Fibroblast of the aortic adventitia (primary cell): ENCODE results near the gene NARS2. TPM values are rescaled to one million over a fixed set of nuclear protein-coding genes. Genes with fewer than 3 reads are reported as not detected.
"Not testable (repeated sequence)": the region's sequence is repeated elsewhere in the genome, so short reads cannot be mapped to it uniquely, and the experiment has no call there.

Experiments
- DNase-seq: peaks from one replicate; pipeline ENCODE4 v3.0.0-alpha.2; 2010; ENCODE audit warnings: low read depth
- H3K4me3 ChIP-seq: 2 replicates; pipeline ENCODE4 v1.5.1; 2011; ENCODE audit warnings: low read depth, mild to moderate bottlenecking, control low read depth, low read length, moderate library complexity
- CTCF ChIP-seq: IDR thresholded peaks from 2 replicates; pipeline ENCODE4 v1.5.1; 2011; ENCODE audit warnings: mild to moderate bottlenecking, low read length, control low read depth, inconsistent platforms; ENCODE audit not compliant: insufficient read depth
- total RNA-seq: library from RNA; depleted of rRNA; stranded (reverse); fragments of >200 nt; gene quantifications from 2 replicates; pipeline ENCODE4 v1.2.3, GENCODE V29; 2012; ENCODE audit warnings: low replicate concordance

The NARS2 gene
- total RNA-seq, 1 donor = 15.1 TPM

DNA sequence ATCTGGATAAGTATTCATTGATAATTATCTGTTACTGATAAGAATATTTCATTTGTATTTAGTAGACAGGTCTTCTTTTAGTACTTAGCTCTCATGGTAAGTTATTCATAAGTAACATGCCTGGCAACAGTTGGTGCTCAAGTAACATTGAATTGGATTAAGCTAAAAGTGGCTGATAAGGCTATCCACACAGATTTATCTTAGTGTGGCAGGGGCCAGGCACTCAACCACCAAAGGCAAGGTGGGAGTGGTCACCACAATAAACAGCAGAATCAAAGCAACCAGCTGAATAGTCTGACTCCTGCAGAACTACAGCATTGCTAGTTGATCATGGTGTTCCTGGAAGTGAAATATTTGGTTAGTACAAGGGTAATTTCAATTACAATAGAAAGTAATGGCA, 33.0 kb upstream of the NARS2 start:
- DNase-seq = no peak
- no peak overlapping the region for H3K4me3 ChIP-seq
- no peak for TF ChIP-seq CTCF

- TF ChIP-seq CTCF = no peak
- no peak overlapping the region for H3K4me3 ChIP-seq
- DNase-seq = no peak
These were observed 32.0 kb upstream of the NARS2 start for GRCh38 chr11:78606667-78607066.

- DNase-seq = no peak
- no peak overlapping the region for H3K4me3 ChIP-seq
- no peak for TF ChIP-seq CTCF
These were observed 30.6 kb upstream of the NARS2 start for GRCh38 chr11:78605296-78605695.

- H3K4me3 ChIP-seq = no peak overlapping the region
- TF ChIP-seq CTCF = no peak
- DNase-seq = no peak
These were observed 29.1 kb upstream of the NARS2 start for GRCh38 chr11:78603792-78604191.

DNA sequence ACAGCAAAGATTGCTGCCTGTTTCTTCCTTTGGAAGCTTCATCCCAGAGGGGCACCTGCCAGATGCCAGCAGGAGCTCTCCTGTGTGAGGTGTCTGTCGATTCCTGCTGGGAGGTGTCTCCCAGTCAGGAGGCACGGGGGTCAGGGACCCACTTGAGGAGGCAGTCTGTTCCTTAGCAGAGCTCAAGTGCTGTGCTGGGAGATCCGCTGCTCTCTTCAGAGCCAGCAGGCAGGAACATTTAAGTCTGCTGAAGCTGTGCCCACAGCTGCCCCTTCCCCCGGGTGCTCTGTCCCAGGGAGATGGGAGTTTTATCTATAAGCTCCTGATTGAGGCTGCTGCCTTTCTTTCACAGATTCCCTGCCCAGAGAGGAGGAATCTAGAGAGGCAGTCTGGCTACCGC, 28.1 kb upstream of the NARS2 start:
- not testable (repeated sequence) for H3K4me3 ChIP-seq, DNase-seq

DNA sequence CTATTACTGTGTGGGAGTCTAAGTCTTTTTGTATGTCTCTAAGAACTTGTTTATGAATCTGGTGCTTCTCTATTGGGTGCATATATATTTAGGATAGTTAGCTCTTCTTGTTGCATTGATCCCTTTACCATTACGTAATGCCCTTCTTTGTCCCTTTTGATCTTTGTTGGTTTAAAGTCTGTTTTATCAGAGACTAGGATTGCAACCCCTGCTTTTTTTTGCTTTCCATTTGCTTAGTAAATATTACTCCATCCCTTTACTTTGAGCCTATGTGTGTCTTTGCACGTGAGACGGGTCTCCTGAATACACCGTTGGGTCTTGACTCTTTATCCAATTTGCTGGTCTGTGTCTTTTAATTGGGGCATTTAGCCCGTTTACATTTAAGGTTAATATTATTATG, 26.4 kb upstream of the NARS2 start:
- not testable (repeated sequence) for DNase-seq, H3K4me3 ChIP-seq

- H3K4me3 ChIP-seq, DNase-seq: not testable (repeated sequence)
These were observed 22.9 kb upstream of the NARS2 start for GRCh38 chr11:78597579-78597978.

- no peak for DNase-seq
- H3K4me3 ChIP-seq = no peak overlapping the region
- no peak for TF ChIP-seq CTCF
These were observed 20.9 kb upstream of the NARS2 start for GRCh38 chr11:78595436-78596130.
